HUES6 (cell line): Measurements from ENCODE around the gene MPPED2.

ENCODE experiments used
- H3K27ac ChIP-seq: 2 replicates; pipeline ENCODE4 v1.7.0; 2013; ENCODE audit warnings: low read depth, mild to moderate bottlenecking, low read length, inconsistent platforms
- H3K27me3 ChIP-seq: 2 replicates; pipeline ENCODE4 v1.6.1; 2013; ENCODE audit warnings: low read length; ENCODE audit not compliant: control insufficient read depth, insufficient read depth
- H3K36me3 ChIP-seq: 2 replicates; pipeline ENCODE4 v1.6.1; 2013; ENCODE audit warnings: low read length; ENCODE audit not compliant: control insufficient read depth, insufficient read depth
- H3K4me1 ChIP-seq: 2 replicates; pipeline ENCODE4 v1.6.1; 2013; ENCODE audit warnings: low read length; ENCODE audit not compliant: control insufficient read depth, insufficient read depth
- H3K4me3 ChIP-seq: 2 replicates; pipeline ENCODE4 v1.5.1; 2013; ENCODE audit warnings: low read depth, low read length
- H3K9ac ChIP-seq: one replicate; pipeline ENCODE4 v1.6.1; 2013; ENCODE audit warnings: mild to moderate bottlenecking, low read length
- H3K9me3 ChIP-seq: 2 replicates; pipeline ENCODE4 v1.6.1; 2013; ENCODE audit warnings: low read depth, low read length; ENCODE audit not compliant: control insufficient read depth, insufficient read depth

The MPPED2 gene

GRCh38 chr11:30454111-30454510, 132.0 kb downstream of the MPPED2 start:
- H3K9me3 ChIP-seq = peaks cover 4% of the 10 kb centered on the region; the same call in 1 of the 2 replicates
- no peaks in the 10 kb centered on the region for H3K36me3 ChIP-seq
- no peaks in the 10 kb centered on the region for H3K27me3 ChIP-seq
- no peak overlapping the region for H3K27ac ChIP-seq
- peaks cover 48% of the 10 kb centered on the region for H3K4me1 ChIP-seq
- H3K9ac ChIP-seq = no peak overlapping the region
- no peak overlapping the region for H3K4me3 ChIP-seq

GRCh38 chr11:30453705-30454104, 132.4 kb downstream of the MPPED2 start:
- Histone ChIP-seq H3K4me3 (no peak overlapping the region), H3K9me3 (peaks cover 4% of the 10 kb centered on the region; the same call in 1 of the 2 replicates), H3K4me1 (peaks cover 48% of the 10 kb centered on the region), H3K36me3 (no peaks in the 10 kb centered on the region), H3K27ac (no peak overlapping the region), H3K27me3 (no peaks in the 10 kb centered on the region), H3K9ac (no peak overlapping the region)

GRCh38 chr11:30452842-30453241, 133.3 kb downstream of the MPPED2 start:
- H3K9ac ChIP-seq = no peak overlapping the region
- peaks cover 42% of the 10 kb centered on the region for H3K4me1 ChIP-seq
- no peaks in the 10 kb centered on the region for H3K27me3 ChIP-seq
- no peak overlapping the region for H3K27ac ChIP-seq
- peaks cover 4% of the 10 kb centered on the region; the same call in 1 of the 2 replicates for H3K9me3 ChIP-seq
- H3K4me3 ChIP-seq = no peak overlapping the region
- no peaks in the 10 kb centered on the region for H3K36me3 ChIP-seq

GRCh38 chr11:30452114-30452513, 134.0 kb downstream of the MPPED2 start:
- Histone ChIP-seq H3K27ac (no peak overlapping the region), H3K9me3 (peaks cover 4% of the 10 kb centered on the region; the same call in 1 of the 2 replicates), H3K4me1 (peaks cover 44% of the 10 kb centered on the region), H3K27me3 (no peaks in the 10 kb centered on the region), H3K4me3 (no peak overlapping the region), H3K36me3 (no peaks in the 10 kb centered on the region), H3K9ac (no peak overlapping the region)

GRCh38 chr11:30451626-30452025, 134.5 kb downstream of the MPPED2 start:
- H3K9ac ChIP-seq = no peak overlapping the region
- no peaks in the 10 kb centered on the region for H3K36me3 ChIP-seq
- no peak overlapping the region for H3K4me3 ChIP-seq
- no peak overlapping the region for H3K27ac ChIP-seq
- H3K27me3 ChIP-seq = no peaks in the 10 kb centered on the region
- peaks cover 48% of the 10 kb centered on the region for H3K4me1 ChIP-seq
- H3K9me3 ChIP-seq = peaks cover 4% of the 10 kb centered on the region; the same call in 1 of the 2 replicates

- Histone ChIP-seq H3K36me3 (no peaks in the 10 kb centered on the region), H3K9ac (no peak overlapping the region), H3K4me3 (no peak overlapping the region), H3K27ac (no peak overlapping the region), H3K9me3 (peaks cover 4% of the 10 kb centered on the region; the same call in 1 of the 2 replicates), H3K27me3 (no peaks in the 10 kb centered on the region), H3K4me1 (peaks cover 53% of the 10 kb centered on the region)
Measured at GRCh38 chr11:30451167-30451566, 135.0 kb downstream of the MPPED2 start.

GRCh38 chr11:30447058-30447640, 139.0 kb downstream of the MPPED2 start:
- Histone ChIP-seq H3K36me3 (no peaks in the 10 kb centered on the region), H3K27ac (no peak overlapping the region), H3K9me3 (no peaks in the 10 kb centered on the region), H3K9ac (no peak overlapping the region), H3K4me1 (peaks cover 47% of the 10 kb centered on the region), H3K4me3 (no peak overlapping the region), H3K27me3 (no peaks in the 10 kb centered on the region)

- Histone ChIP-seq H3K4me1 (peaks cover 41% of the 10 kb centered on the region), H3K27ac (no peak overlapping the region), H3K4me3 (no peak overlapping the region), H3K27me3 (no peaks in the 10 kb centered on the region), H3K9me3 (no peaks in the 10 kb centered on the region), H3K36me3 (no peaks in the 10 kb centered on the region), H3K9ac (no peak overlapping the region)
Measured at GRCh38 chr11:30446520-30446919, 139.6 kb downstream of the MPPED2 start.

GRCh38 chr11:30445056-30445455, 141.1 kb downstream of the MPPED2 start:
- Histone ChIP-seq H3K27me3 (no peaks in the 10 kb centered on the region), H3K9ac (no peak overlapping the region), H3K4me3 (no peak overlapping the region), H3K9me3 (no peaks in the 10 kb centered on the region), H3K4me1 (peaks cover 32% of the 10 kb centered on the region), H3K36me3 (no peaks in the 10 kb centered on the region), H3K27ac (peak overlapping the region; percentile 74)

GRCh38 chr11:30440510-30440909, 145.6 kb downstream of the MPPED2 start:
- no peak overlapping the region for H3K4me3 ChIP-seq
- no peaks in the 10 kb centered on the region for H3K27me3 ChIP-seq
- H3K27ac ChIP-seq = no peak overlapping the region
- H3K36me3 ChIP-seq = no peaks in the 10 kb centered on the region
- no peak overlapping the region for H3K9ac ChIP-seq
- peaks cover 26% of the 10 kb centered on the region for H3K4me1 ChIP-seq
- H3K9me3 ChIP-seq = no peaks in the 10 kb centered on the region

GRCh38 chr11:30436801-30437200, 149.4 kb downstream of the MPPED2 start:
- no peaks in the 10 kb centered on the region for H3K36me3 ChIP-seq
- H3K27ac ChIP-seq = no peak overlapping the region
- H3K4me3 ChIP-seq = no peak overlapping the region
- H3K27me3 ChIP-seq = no peaks in the 10 kb centered on the region
- H3K4me1 ChIP-seq = peaks cover 11% of the 10 kb centered on the region
- H3K9me3 ChIP-seq = no peaks in the 10 kb centered on the region
- H3K9ac ChIP-seq = no peak overlapping the region
